OCI-LY7 (cell line): ENCODE results near the gene PDZK1IP1. TPM values are rescaled to one million over a fixed set of nuclear protein-coding genes. Genes with fewer than 3 reads are reported as not detected.
A peak's percentile ranks its signal among the peaks of the same experiment; 100 is the strongest.
"Not testable (repeated sequence)": the region's sequence is repeated elsewhere in the genome, so short reads cannot be mapped to it uniquely, and the experiment has no call there.

Source experiments
- BruUV-seq: library from RNA; stranded (reverse); fragments of 400-500 nt; replicated peaks from 2 replicates; lab custom pipeline; 2021; lab: Mats Ljungman, UMichigan
- CTCF ChIA-PET: fragments of 300-600 bp; sonication (Branson Sonifier 250); formaldehyde crosslinking; loops from one replicate; lab custom pipeline; 2022; ENCODE audit warnings: antibody characterized with exemption; ENCODE audit not compliant: unreplicated experiment; lab: Charles Lee
- POLR2A ChIA-PET: fragments of 300-600 bp; sonication (Branson Sonifier 250); formaldehyde crosslinking; loops from one replicate; lab custom pipeline; 2022; ENCODE audit warnings: antibody characterized with exemption; lab: Charles Lee
- DNase-seq: peaks from one replicate; pipeline ENCODE4 v3.0.0-alpha.2; 2015; ENCODE audit warnings: low spot score
- H2AFZ ChIP-seq: fragments of 200-600 bp; sonication (generic), shearing (Covaris generic); 2 replicates; pipeline ENCODE4 v1.6.1; 2014; ENCODE audit warnings: mild to moderate bottlenecking, antibody characterized with exemption, low read length, moderate library complexity
- H3K27ac ChIP-seq: fragments of 200-600 bp; sonication (generic); 2 replicates; pipeline ENCODE4 v1.5.1; 2014; ENCODE audit warnings: mixed run types, low read depth, mild to moderate bottlenecking, moderate library complexity, low read length, inconsistent platforms; ENCODE audit not compliant: poor library complexity, severe bottlenecking
- H3K36me3 ChIP-seq: fragments of 200-600 bp; sonication (generic); 2 replicates; pipeline ENCODE4 v1.6.1; 2014; ENCODE audit warnings: mild to moderate bottlenecking, antibody characterized with exemption, low read length, moderate library complexity, mixed read lengths; ENCODE audit not compliant: insufficient read depth
- H3K4me1 ChIP-seq: fragments of 200-600 bp; sonication (generic); 2 replicates; pipeline ENCODE4 v1.5.1; 2014; ENCODE audit warnings: mild to moderate bottlenecking, low read length; ENCODE audit not compliant: insufficient read depth, poor library complexity, severe bottlenecking
- H3K4me2 ChIP-seq: fragments of 200-600 bp; sonication (generic); 2 replicates; pipeline ENCODE4 v1.6.1; 2014; ENCODE audit warnings: mild to moderate bottlenecking, low read length
- H3K4me3 ChIP-seq: fragments of 200-600 bp; sonication (generic); 2 replicates; pipeline ENCODE4 v1.5.1; 2014; ENCODE audit warnings: mild to moderate bottlenecking, low read depth, low read length; ENCODE audit not compliant: poor library complexity, severe bottlenecking
- H3K79me2 ChIP-seq: fragments of 200-600 bp; sonication (generic); 2 replicates; pipeline ENCODE4 v1.6.1; 2016; ENCODE audit warnings: low read depth, mild to moderate bottlenecking, low read length, moderate library complexity, mixed read lengths; ENCODE audit not compliant: insufficient read depth
- H3K9me2 ChIP-seq: fragments of 200-600 bp; sonication (generic); 2 replicates; pipeline ENCODE4 v1.6.1; 2016; ENCODE audit warnings: mild to moderate bottlenecking, low read length, mixed read lengths; ENCODE audit not compliant: insufficient read depth
- H3K9me3 ChIP-seq: fragments of 200-600 bp; sonication (generic); 2 replicates; pipeline ENCODE4 v1.6.1; 2014; ENCODE audit warnings: mild to moderate bottlenecking, mixed run types, low read length, mixed read lengths
- H4K20me1 ChIP-seq: fragments of 200-600 bp; sonication (generic); 2 replicates; pipeline ENCODE4 v1.6.1; 2014; ENCODE audit warnings: mild to moderate bottlenecking, antibody characterized with exemption, low read length, moderate library complexity, mixed read lengths; ENCODE audit not compliant: insufficient read depth
- EZH2phosphoT487 ChIP-seq: fragments of 200-600 bp; sonication (generic); IDR thresholded peaks from 2 replicates; pipeline ENCODE4 v1.6.1; 2018; ENCODE audit warnings: low read depth, borderline replicate concordance, mild to moderate bottlenecking, mixed run types, antibody characterized with exemption, low read length, moderate library complexity, mixed read lengths
- intact Hi-C: fragments of 100-400 bp; cut with micrococcal nuclease; formaldehyde crosslinking; loops from one replicate; pipeline ENCODE4 v1.10.0; 2022; ENCODE audit not compliant: unreplicated experiment
- total RNA-seq, 2 experiments: library from RNA; depleted of rRNA in 1 of 2; stranded (reverse); fragments of >200 nt in 1 of 2; shearing (Covaris generic) in 1 of 2; gene quantifications; 2 replicates each; pipeline ENCODE4 v1.2.3, GENCODE V29; 2014 to 2022
- TF ChIP-seq, protein P1 (sequence below): fragments of 200-600 bp; sonication (generic); conservative IDR thresholded peaks from 2 replicates; pipeline ENCODE4 v1.5.1; 2014; ENCODE audit warnings: mild to moderate bottlenecking, antibody characterized with exemption, low read length, moderate library complexity, mixed read lengths

Gene PDZK1IP1
- total RNA-seq, 2 experiments from 2014 or later: not detected

- no peak overlapping the region for H3K4me2 ChIP-seq
- no peak overlapping the region for H2AFZ ChIP-seq
- no peak for TF ChIP-seq EZH2phosphoT487
- TF ChIP-seq, protein P1, sequence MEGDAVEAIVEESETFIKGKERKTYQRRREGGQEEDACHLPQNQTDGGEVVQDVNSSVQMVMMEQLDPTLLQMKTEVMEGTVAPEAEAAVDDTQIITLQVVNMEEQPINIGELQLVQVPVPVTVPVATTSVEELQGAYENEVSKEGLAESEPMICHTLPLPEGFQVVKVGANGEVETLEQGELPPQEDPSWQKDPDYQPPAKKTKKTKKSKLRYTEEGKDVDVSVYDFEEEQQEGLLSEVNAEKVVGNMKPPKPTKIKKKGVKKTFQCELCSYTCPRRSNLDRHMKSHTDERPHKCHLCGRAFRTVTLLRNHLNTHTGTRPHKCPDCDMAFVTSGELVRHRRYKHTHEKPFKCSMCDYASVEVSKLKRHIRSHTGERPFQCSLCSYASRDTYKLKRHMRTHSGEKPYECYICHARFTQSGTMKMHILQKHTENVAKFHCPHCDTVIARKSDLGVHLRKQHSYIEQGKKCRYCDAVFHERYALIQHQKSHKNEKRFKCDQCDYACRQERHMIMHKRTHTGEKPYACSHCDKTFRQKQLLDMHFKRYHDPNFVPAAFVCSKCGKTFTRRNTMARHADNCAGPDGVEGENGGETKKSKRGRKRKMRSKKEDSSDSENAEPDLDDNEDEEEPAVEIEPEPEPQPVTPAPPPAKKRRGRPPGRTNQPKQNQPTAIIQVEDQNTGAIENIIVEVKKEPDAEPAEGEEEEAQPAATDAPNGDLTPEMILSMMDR: no peak
- no peaks in the 10 kb centered on the region for H3K9me3 ChIP-seq
- H3K4me3 ChIP-seq: no peak overlapping the region
- BruUV-seq: no TSS peak
- ChIA-PET POLR2A (no interaction called here), CTCF (interaction anchor here (1.6 kb wide), 1 partner anchor 532 kb away, joined by 3 read pairs; no protein-coding TSS in a partner anchor)
- DNase-seq: no peak
- no peaks in the 10 kb centered on the region for H3K79me2 ChIP-seq
- H3K36me3 ChIP-seq: no peaks in the 10 kb centered on the region
- H4K20me1 ChIP-seq: no peaks in the 10 kb centered on the region
- intact Hi-C loops: loop anchor here (5.0 to 10.0 kb wide), 2 partner anchors 53 to 520 kb away; no protein-coding TSS in a partner anchor
- no peaks in the 10 kb centered on the region for H3K4me1 ChIP-seq
- no peaks in the 10 kb centered on the region for H3K9me2 ChIP-seq
- no peak overlapping the region for H3K27ac ChIP-seq
Observed at GRCh38 chr1:47194311-47194710, 4.5 kb upstream of the PDZK1IP1 start.

- H3K36me3 ChIP-seq, DNase-seq, BruUV-seq, H3K27ac ChIP-seq, H3K4me2 ChIP-seq, H3K9me2 ChIP-seq, H3K9me3 ChIP-seq, H2AFZ ChIP-seq, POLR2A ChIA-PET, H3K79me2 ChIP-seq, H4K20me1 ChIP-seq, H3K4me3 ChIP-seq, H3K4me1 ChIP-seq: not testable (repeated sequence)
- intact Hi-C loops: loop anchor here (1.0 to 10.0 kb wide), 3 partner anchors 54 to 521 kb away; no protein-coding TSS in a partner anchor
- CTCF ChIA-PET: interaction anchor here (0.6 to 2.2 kb wide), 5 partner anchors 13 to 532 kb away, joined by 3 to 6 read pairs (median 3); no protein-coding TSS in a partner anchor
Observed at GRCh38 chr1:47193496-47193895, 3.7 kb upstream of the PDZK1IP1 start.

DNA sequence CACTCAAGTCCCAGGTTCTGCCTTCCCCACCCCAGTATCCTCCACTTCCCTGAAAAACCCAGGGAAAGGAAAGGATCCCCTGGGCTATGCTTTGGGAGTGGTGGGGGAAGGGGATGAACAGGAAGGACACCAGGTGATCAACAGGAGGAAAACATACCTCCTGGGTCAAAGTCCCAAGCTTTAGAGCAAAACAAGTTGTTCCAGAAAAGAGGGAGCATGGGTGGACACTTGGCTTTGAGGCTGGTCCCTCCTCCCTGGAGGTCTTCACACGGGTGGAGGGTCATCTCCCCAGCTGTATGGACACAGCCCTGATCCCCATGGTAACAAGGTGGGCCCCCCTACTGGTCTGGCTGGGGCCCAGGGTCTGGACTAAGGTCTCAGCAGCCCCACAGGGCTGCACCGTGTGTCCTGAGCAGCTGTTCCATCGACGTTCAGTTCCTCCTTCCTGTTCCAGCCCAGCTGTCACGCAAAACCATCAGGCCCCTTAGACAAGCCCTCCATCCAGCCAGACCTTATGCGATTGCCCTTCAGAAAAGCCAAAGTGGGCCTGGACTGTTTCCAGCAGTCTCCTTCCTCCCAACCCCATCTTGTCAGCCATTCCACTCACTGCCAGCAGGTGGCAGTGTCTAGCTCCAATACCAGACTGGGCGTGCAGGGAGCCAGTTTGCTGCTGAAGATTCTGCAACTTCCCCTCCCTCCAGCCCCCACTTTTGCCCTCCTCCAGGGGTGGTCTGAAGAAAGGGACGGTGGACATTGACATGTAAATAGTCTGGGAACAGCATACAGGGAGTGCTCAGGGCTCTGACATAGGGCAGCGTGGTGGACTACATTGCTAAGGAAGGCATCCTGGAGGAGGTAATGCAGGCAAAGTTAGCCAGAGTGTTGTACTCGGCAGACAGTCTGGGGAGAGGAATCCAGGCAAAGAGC lies 2.9 kb upstream of the PDZK1IP1 start:
- ChIA-PET POLR2A (no interaction called here), CTCF (interaction anchor here (0.6 to 2.2 kb wide), 6 partner anchors 12 to 533 kb away, joined by 3 to 6 read pairs (median 3); no protein-coding TSS in a partner anchor)
- TF ChIP-seq EZH2phosphoT487: no peak
- TF ChIP-seq, protein P1: peak; percentile 96
- Histone ChIP-seq H2AFZ (no peak overlapping the region), H3K4me1 (no peaks in the 10 kb centered on the region), H3K9me2 (no peaks in the 10 kb centered on the region), H3K9me3 (no peaks in the 10 kb centered on the region), H3K79me2 (no peaks in the 10 kb centered on the region), H3K4me2 (no peak overlapping the region), H3K4me3 (no peak overlapping the region), H3K36me3 (no peaks in the 10 kb centered on the region), H3K27ac (no peak overlapping the region), H4K20me1 (no peaks in the 10 kb centered on the region)
- DNase-seq: peak; percentile 62
- no TSS peak for BruUV-seq
- intact Hi-C loops: loop anchor here (1.0 to 10.0 kb wide), 3 partner anchors 55 to 522 kb away; no protein-coding TSS in a partner anchor
